Measurements from ENCODE around the gene KISS1.

KISS1 gene

DNA sequence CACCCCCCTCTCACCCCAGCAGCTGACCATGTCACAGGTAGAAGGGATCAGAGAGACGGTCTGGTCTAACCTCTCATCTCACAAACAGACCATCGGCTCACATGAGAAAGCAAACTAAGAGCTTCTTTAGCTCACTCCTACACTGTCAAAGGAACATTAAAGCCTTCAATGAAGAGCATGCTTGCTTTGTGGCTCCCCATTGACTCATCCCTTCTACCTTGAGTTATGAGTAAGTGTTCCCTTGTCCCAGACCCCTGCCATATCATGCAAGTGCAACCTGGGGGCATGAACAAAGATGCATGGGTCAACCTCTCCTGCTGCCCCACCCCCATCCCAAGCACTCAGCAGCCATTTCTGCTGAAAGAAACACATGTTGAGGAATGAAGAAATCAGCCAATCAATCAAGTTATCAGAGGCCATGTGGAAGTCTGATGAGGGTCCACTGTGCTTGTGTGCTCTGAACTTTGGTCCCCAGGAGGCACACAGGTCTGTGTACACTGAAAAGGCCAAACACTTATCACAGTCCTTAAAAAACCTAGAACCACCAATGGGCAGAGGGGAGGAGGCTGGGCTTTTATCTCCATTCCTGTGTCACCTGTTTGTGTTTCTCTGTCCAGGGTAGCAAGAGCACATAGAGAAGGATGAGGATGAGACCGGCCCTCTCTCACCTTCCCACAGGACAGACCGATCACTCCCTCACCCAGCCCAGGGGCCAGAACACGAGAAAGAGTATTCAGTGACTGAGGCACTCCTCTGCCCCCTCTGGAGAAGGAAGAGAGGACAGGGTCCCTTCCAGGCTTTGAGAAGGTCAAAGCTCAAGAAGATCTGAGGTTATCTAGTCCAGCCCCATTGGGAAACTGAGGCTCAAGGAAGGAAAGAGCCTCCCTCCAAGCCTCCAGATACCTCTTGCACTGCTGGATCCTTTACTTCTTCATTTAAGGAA is 54.0 kb downstream of the KISS1 start:
- DNase-seq (ENCODE audit: extremely low read depth in 1 of 2, low read depth in 1 of 2): no peak

DNA sequence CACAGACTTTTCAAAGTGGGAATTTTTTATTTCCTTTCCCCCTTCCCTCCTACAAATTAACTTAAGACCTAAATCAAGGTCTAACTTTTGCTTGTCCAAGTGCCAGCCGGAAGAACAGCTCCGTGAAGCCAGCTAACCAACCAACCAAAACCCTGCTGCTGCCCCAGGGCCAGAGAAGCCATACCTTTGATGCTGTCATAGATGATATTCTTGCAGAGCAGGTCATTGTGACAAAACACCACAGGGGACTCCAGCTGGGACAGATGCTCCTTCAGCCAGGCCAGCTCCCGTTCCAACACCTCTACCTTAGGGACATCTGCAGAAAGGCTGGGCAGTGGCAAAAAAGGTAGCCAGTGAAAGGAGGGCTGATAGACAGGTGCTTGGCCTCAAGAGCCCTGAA is 55.2 kb downstream of the KISS1 start:
- no peak for DNase-seq (ENCODE audit: extremely low read depth in 1 of 2, low read depth in 1 of 2)

All from stimulated activated CD8-positive, alpha-beta memory T cell treated with anti-CD3 and anti-CD28 coated beads, Interleukin-7, amount 100 ng/mL, for 48 hours (primary cell).